ENCODE measurements around the gene G6PC3. TPM values are rescaled to one million over a fixed set of nuclear protein-coding genes. Genes with fewer than 3 reads are reported as not detected.

The G6PC3 gene
- total and polyA plus RNA-seq, 4 donors: 6.7 to 15.1 (median 8.3) TPM

DNA sequence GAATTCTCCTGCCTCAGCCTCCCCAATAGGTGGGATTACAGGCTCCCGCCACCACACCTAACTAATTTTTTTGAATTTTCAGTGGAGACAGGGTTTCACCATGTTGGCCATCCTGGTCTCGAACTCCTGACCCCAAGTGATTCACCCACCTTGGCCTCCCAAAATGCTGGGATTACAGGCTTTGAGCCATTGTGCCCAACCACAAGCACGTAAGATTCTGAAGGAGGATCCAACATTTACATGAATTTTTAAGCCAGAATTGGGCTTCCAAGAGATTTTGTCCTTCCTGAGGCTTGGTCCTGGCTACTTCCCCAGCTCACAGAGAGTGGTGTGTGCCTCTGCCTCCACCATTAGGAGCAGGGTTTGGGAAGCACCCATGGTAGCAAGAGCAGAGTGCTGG is 11.1 kb downstream of the G6PC3 start:
- H3K27me3 ChIP-seq (ENCODE audit: control insufficient read depth in 4 of 4, insufficient read depth in 4 of 4, low read length in 3 of 4): no peaks in the 10 kb centered on the region
- DNase-seq (ENCODE audit: low spot score): no peak
- H3K4me3 ChIP-seq (ENCODE audit: low read depth in 1 of 3, low read length in 3 of 3): no peak overlapping the region
- WGBS: 97% methylated on average over 3 of the region's 3 CpGs
- H3K9me3 ChIP-seq (ENCODE audit: control insufficient read depth in 4 of 4, low read length in 3 of 4): no peaks in the 10 kb centered on the region
- TF ChIP-seq TAF1 (conservative IDR thresholded peaks at IDR 0.05) (no peak), HNF4A (conservative IDR thresholded peaks at IDR 0.05) (no peak), EGR1 (IDR thresholded peaks at IDR 0.05; ENCODE audit: low read depth in 2 of 2) (no peak), FOXA1 (IDR thresholded peaks at IDR 0.05) (no peak), FOXA2 (IDR thresholded peaks at IDR 0.05) (no peak), NR2F2 (IDR thresholded peaks at IDR 0.05) (no peak), RAD21 (IDR thresholded peaks at IDR 0.05) (no peak), HNF4G (IDR thresholded peaks at IDR 0.05) (no peak), MAX (IDR thresholded peaks at IDR 0.05) (no peak)
- no peak overlapping the region for H3K9ac ChIP-seq (ENCODE audit: low read depth in 1 of 2, low read length in 2 of 2)
- H3K36me3 ChIP-seq (ENCODE audit: control insufficient read depth in 4 of 4, insufficient read depth in 3 of 4, low read depth in 1 of 4, low read length in 3 of 4): peaks cover 0 to 43% (median 20%) of the 10 kb centered on the region in 4 donors
- peaks cover 0 to 15% (median 14%) of the 10 kb centered on the region in 4 donors for H3K4me1 ChIP-seq (ENCODE audit: control insufficient read depth in 4 of 4, insufficient read depth in 4 of 4, low read length in 3 of 4)
- H3K27ac ChIP-seq (ENCODE audit: low read depth in 1 of 2, low read length in 2 of 2): no peak overlapping the region

- peaks cover 0 to 43% (median 21%) of the 10 kb centered on the region in 4 donors for H3K36me3 ChIP-seq (ENCODE audit: control insufficient read depth in 4 of 4, insufficient read depth in 3 of 4, low read depth in 1 of 4, low read length in 3 of 4)
- DNase-seq (ENCODE audit: low spot score): no peak
- H3K4me1 ChIP-seq (ENCODE audit: control insufficient read depth in 4 of 4, insufficient read depth in 4 of 4, low read length in 3 of 4): peaks cover 0 to 10% (median 7%) of the 10 kb centered on the region in 4 donors
- TF ChIP-seq TAF1 (conservative IDR thresholded peaks at IDR 0.05) (no peak), HNF4A (conservative IDR thresholded peaks at IDR 0.05) (no peak)
- H3K9ac ChIP-seq (ENCODE audit: low read depth in 1 of 2, low read length in 2 of 2): no peak overlapping the region
- no peaks in the 10 kb centered on the region for H3K27me3 ChIP-seq (ENCODE audit: control insufficient read depth in 4 of 4, insufficient read depth in 4 of 4, low read length in 3 of 4)
- no peaks in the 10 kb centered on the region for H3K9me3 ChIP-seq (ENCODE audit: control insufficient read depth in 4 of 4, low read length in 3 of 4)
- H3K4me3 ChIP-seq (ENCODE audit: low read depth in 1 of 3, low read length in 3 of 3): no peak overlapping the region
- 88% methylated on average over 21 of the region's 21 CpGs for WGBS
- H3K27ac ChIP-seq (ENCODE audit: low read depth in 1 of 2, low read length in 2 of 2): no peak overlapping the region
Measured at GRCh38 chr17:44082256-44082927, 11.9 kb downstream of the G6PC3 start.

DNA sequence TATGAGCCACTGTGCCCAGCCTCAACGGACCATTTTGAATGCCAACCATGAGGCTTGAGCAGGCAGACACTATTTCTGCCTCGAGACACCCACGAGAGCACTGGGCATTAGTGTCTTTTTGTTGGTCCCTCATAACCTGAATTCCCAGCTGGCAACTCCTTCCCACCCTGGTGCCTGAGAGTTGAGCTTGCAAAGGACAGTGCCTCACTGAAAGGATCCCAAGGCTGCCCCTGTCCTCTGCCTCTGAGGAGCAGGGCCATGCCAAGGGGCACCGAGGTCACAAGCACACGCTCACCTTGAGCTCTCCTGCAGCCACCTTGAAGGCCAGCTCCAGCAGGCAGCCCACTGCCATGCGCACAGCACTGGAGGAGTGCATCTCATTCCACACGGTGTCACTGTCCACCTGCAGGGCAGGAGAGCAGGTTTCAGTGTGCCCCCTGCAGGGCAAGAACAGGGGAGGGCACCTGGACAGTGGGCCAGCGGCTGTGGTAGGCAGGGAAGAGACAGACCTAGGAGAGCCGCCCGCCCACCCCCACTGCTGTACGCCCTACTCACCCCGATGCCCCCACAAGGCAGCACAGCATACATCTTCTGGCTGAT is 12.8 kb downstream of the G6PC3 start:
- Histone ChIP-seq H3K9ac (ENCODE audit: low read depth in 1 of 2, low read length in 2 of 2) (no peak overlapping the region), H3K27me3 (ENCODE audit: control insufficient read depth in 4 of 4, insufficient read depth in 4 of 4, low read length in 3 of 4) (no peaks in the 10 kb centered on the region), H3K9me3 (ENCODE audit: control insufficient read depth in 4 of 4, low read length in 3 of 4) (no peaks in the 10 kb centered on the region), H3K27ac (ENCODE audit: low read depth in 1 of 2, low read length in 2 of 2) (no peak overlapping the region), H3K36me3 (ENCODE audit: control insufficient read depth in 4 of 4, insufficient read depth in 3 of 4, low read depth in 1 of 4, low read length in 3 of 4) (peaks cover 0 to 40% (median 21%) of the 10 kb centered on the region in 4 donors), H3K4me3 (ENCODE audit: low read depth in 1 of 3, low read length in 3 of 3) (no peak overlapping the region), H3K4me1 (ENCODE audit: control insufficient read depth in 4 of 4, insufficient read depth in 4 of 4, low read length in 3 of 4) (peaks cover 0 to 6% (median 0%) of the 10 kb centered on the region in 4 donors)
- TF ChIP-seq GABPA (IDR thresholded peaks at IDR 0.05 in 1 of 2, conservative IDR thresholded peaks at IDR 0.05 in 1 of 2) (no peak), YY1 (IDR thresholded peaks at IDR 0.05) (no peak), HNF4G (IDR thresholded peaks at IDR 0.05) (no peak), MAX (IDR thresholded peaks at IDR 0.05) (no peak), RAD21 (IDR thresholded peaks at IDR 0.05) (peak; percentile 82 to 90), HNF4A (conservative IDR thresholded peaks at IDR 0.05) (no peak)
- TF ChIP-seq, protein P1, sequence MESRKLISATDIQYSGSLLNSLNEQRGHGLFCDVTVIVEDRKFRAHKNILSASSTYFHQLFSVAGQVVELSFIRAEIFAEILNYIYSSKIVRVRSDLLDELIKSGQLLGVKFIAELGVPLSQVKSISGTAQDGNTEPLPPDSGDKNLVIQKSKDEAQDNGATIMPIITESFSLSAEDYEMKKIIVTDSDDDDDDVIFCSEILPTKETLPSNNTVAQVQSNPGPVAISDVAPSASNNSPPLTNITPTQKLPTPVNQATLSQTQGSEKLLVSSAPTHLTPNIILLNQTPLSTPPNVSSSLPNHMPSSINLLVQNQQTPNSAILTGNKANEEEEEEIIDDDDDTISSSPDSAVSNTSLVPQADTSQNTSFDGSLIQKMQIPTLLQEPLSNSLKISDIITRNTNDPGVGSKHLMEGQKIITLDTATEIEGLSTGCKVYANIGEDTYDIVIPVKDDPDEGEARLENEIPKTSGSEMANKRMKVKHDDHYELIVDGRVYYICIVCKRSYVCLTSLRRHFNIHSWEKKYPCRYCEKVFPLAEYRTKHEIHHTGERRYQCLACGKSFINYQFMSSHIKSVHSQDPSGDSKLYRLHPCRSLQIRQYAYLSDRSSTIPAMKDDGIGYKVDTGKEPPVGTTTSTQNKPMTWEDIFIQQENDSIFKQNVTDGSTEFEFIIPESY (IDR thresholded peaks at IDR 0.05): no peak
- TF ChIP-seq, protein P2, sequence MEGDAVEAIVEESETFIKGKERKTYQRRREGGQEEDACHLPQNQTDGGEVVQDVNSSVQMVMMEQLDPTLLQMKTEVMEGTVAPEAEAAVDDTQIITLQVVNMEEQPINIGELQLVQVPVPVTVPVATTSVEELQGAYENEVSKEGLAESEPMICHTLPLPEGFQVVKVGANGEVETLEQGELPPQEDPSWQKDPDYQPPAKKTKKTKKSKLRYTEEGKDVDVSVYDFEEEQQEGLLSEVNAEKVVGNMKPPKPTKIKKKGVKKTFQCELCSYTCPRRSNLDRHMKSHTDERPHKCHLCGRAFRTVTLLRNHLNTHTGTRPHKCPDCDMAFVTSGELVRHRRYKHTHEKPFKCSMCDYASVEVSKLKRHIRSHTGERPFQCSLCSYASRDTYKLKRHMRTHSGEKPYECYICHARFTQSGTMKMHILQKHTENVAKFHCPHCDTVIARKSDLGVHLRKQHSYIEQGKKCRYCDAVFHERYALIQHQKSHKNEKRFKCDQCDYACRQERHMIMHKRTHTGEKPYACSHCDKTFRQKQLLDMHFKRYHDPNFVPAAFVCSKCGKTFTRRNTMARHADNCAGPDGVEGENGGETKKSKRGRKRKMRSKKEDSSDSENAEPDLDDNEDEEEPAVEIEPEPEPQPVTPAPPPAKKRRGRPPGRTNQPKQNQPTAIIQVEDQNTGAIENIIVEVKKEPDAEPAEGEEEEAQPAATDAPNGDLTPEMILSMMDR (IDR thresholded peaks at IDR 0.05; ENCODE audit: low read depth, low read length, missing input control): peak; percentile 76
- no peak for DNase-seq (ENCODE audit: low spot score)
- WGBS: 83% methylated on average over 12 of the region's 12 CpGs

Data from liver (tissue), 9 donors.